GM21390 (cell line): Measurements from ENCODE around the gene ELOVL2.
"Not testable (repeated sequence)": the region's sequence is repeated elsewhere in the genome, so short reads cannot be mapped to it uniquely, and the experiment has no call there.

Experiments
- ATAC-seq: cut with Tn5 transposase; IDR thresholded peaks from one replicate; pipeline ENCODE4 v1.9.1; 2021; ENCODE audit not compliant: unreplicated experiment

The ELOVL2 gene

DNA sequence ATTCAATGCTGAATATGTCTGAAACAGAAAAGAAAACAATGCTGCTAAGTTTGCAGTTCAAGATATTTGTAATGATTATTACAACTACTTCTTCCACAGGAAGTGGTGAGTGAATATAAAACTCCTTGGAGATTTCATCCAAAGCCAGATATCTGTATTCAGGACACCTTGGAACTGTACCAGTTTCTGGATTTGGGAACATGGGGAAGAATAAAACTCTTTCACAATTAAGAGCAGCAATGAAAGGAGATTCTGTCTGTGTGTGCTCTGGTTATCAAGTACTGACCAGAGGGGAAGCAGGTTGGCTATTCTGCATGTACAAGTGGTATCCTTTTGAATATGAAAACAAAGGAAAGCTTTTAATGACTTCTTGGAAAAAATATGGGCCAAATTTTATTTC is 21.1 kb downstream of the ELOVL2 start:
- ATAC-seq: no peak

- ATAC-seq: no peak
Observed at GRCh38 chr6:11021714-11022113, 22.4 kb downstream of the ELOVL2 start.

- no peak for ATAC-seq
Observed at GRCh38 chr6:11021003-11021402, 23.1 kb downstream of the ELOVL2 start.

DNA sequence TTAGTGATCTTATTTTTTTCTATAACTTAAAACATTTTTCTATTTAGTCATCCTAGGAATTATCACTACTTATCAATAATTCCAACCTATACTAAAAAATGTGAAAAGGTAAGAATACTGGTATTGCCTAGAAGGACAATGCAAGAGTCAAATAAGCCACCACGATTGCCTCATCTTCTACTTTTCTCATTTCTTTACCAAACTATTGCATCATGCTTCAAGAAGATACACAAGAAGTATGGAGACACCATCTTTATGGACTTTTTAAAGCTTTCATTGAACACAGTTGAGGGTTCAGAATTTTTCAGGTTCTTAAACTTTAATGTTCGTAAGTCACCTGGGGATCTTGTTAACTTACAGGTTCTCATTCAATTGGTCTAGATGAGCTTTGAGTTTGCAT is 25.9 kb downstream of the ELOVL2 start:
- ATAC-seq: no peak

- no peak for ATAC-seq
Observed at GRCh38 chr6:11017090-11017489, 27.0 kb downstream of the ELOVL2 start.

DNA sequence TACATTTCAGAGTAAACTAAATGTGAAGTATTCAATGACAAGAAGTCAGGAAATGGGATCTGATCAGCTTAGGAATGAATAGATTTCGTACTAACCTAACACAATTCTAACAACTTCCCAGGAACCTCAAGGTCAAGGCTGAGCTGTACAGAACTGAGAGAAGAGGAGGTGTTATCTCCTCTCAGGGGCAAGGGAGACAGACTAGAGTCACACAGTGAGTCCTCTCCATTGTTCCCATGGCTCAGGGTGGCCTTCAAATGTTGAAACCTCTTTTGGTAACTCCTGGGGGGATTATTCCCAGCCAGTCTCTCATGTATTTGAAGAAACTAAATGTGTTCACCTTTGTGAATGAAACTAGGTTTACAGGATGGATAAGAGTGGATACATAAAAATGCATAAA is 27.7 kb downstream of the ELOVL2 start:
- ATAC-seq: no peak

DNA sequence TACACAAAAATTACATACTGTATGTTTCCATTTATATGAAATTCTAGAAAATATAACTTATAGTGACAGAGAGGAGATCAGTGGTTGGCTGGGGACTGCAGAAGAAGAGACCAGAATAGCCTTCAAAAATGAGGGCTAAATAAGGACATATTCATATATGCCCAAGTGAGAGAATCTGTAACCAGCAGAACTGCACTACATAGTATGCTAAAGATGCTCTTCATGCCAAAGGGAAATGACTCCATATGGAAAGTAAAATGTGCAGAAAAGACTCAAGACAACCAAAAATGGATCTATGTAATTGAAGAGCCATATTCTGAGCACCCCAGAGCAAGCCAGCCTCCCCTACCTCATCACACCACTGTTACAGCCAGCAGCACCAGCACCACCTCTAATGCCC is 29.0 kb downstream of the ELOVL2 start:
- ATAC-seq: no peak

- no peak for ATAC-seq
Observed at GRCh38 chr6:11013721-11014070, 30.4 kb downstream of the ELOVL2 start.

DNA sequence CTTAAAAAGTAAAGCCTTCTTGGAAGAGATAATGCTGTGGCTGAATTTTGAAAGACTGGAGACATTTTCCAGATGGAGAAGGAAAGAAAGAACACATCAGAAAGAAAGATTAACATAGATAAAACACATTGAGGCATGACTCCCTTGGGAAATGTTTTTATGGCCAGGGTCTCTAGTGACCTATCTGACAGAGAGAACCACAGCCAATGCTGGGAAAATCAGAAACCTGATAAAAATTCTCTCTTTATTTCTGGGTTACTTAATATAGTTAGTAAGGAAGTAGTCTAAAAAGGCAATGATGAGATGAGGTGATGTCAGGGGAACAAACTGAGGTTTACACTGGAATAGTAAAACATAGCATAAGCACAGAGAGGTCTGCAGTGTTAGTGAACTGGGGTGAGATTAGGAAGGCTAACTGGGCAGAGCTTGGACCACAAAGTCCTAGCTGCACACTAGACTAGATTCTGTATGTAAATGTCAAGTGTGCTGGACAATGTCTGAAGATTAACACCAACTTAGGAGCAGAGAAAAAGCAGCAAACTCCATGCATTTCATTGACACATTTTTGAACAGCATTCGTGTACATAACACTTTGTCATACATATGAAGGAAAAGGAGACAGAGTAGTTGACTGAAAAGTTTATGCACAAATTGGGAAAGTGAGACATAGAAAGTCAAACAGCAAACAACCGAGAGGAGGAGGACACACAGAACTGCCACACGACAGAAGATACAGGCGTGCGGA is 31.0 kb downstream of the ELOVL2 start:
- no peak for ATAC-seq

GRCh38 chr6:11012295-11012754 is 31.8 kb downstream of the ELOVL2 start:
- ATAC-seq: no peak

- no peak for ATAC-seq
Observed at GRCh38 chr6:11011787-11012234, 32.3 kb downstream of the ELOVL2 start.

DNA sequence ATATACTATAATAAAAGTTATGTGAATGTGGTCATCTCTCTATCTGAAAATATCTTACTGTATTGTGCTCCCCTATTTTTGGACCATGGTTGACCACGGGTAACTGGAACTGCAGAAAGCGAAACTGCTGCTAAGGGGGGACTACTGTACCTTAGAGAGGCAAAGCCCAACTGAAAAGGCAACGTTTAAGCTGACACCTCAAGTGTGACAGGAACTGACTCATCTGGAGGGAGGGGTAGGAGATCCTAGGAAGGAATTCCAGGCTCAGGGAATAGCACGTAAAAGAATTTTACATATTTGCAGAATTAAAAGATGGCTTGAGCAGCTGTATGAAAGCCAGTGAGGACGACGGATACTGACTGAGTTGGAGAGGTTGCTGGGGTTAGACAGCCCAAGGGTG is 34.8 kb downstream of the ELOVL2 start:
- peak; percentile 85 for ATAC-seq

DNA sequence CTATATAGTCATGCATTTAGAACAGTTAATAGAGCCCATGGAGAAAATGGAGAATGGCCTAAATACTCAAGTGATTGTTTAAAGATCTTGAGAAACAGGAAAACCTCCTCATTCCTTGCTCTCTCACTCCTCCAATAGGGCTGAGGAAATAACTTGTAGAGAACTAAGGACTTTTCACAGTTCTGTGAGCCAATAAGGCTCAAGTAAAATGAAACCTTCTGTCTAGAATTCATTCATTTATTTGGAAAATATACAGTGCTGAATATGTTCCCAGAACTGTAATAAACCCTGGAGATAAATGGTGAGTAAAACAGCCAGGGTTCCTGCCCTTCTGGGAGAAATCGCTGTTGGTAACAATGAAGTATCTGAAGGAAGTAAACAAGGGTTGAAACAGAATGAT is 35.3 kb downstream of the ELOVL2 start:
- no peak for ATAC-seq

DNA sequence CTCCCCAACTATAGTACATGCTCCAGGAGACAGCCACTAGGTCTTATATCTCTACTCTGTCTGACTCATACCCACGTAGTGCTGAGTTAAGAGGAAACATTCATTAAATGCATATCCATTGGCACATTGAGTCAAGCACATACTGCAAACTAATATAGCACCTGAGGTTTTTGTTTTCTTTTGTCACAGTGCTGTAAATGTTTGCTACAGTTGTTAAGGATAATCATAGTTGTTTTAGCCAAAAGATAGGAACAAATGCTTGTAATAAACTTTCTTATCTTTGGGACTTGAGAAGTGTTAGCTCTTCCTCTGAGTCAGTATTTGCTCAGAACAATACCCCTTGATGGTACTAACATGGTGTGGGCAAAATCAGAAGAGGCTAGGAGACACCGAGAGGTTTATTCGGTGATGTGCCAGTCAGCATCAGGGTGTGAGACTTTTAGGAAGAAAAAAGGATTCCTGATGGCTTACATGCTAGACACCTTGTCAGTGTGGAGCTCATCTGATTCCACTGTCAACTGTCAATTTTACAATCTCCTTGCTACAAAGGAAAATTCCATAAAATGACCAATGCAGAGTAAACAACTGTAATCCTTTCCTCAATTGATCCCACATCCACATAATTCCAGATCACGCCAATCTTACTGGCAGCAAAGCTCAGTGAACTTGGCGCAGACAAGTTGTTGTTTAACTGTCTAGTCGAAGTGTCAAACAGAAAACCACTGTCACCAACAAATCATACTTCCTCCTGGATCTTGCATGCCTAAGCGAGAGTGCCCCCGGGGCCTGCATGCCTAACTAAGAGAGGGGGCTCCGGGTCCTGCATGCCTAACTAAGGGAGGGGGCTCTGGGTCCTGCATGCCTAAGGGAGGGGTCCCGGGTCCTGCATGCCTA is 36.1 kb downstream of the ELOVL2 start:
- ATAC-seq: no peak

GRCh38 chr6:11006061-11006460 is 38.0 kb downstream of the ELOVL2 start:
- ATAC-seq: no peak

DNA sequence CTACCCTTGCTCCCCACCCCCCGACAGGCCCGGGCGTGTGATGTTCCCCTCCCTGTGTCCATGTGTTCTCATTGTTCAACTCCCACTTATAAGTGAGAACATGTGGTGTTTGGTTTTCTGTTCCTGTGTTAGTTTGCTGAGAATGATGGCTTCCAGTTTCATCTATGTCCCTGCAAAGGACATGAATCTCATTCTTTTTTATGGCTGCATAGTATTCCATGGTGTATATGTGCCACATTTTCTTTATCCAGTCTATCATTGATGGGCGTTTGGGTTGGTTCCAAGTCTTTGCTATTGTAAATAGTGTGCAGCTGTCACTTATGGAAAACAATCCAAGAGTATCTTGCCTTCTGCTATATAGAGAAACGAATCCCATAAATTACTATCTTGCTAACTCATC is 40.8 kb downstream of the ELOVL2 start:
- ATAC-seq: not testable (repeated sequence)

DNA sequence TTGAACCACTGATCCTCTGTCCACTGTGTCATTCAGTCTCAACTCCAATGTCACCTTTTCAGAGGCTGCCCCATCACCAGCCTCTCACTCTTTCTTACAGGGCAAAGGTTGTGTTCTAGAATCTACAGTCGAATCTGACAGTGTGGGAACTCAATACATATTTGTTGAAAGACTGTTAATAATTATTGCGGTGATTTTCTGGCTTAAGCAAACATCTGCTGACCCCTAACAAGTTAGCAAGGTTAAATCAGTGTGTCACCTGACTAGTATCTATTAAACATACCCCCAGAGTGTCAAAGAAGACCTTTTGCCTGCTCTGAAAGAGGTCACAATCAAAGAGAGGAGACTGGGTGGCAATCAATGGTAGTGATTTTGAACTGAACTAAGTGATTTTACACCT is 41.9 kb downstream of the ELOVL2 start:
- no peak for ATAC-seq

GRCh38 chr6:10999994-11000393 is 44.1 kb downstream of the ELOVL2 start:
- no peak for ATAC-seq

DNA sequence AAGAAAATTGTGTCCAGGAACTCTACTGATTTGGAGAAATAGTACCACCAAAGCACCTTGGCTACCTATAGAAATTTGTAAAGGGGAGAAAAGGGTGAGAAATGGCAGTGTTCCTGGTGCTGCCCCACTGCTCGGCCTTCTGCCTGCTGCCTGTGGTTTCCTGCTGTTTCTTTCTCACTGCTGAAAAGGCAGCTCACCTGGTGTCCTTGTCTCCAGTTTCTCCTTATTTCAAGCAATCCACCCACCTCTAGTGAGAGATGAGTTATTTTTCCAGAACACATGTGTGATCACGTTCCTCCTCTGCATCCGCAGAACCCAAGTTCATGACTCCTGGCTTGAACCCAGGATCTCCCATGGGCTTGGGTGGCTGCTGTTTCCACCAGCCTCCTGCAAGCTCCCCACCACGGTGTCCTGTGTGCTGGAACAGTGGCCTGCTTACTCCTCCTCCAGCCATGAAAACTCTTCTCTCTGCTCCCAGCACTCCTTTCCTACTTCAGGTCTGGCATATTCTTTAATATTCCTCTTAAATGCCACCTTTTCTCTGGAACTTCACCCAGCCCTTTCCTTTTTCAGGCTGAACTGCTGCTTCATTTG is 48.9 kb downstream of the ELOVL2 start:
- no peak for ATAC-seq

DNA sequence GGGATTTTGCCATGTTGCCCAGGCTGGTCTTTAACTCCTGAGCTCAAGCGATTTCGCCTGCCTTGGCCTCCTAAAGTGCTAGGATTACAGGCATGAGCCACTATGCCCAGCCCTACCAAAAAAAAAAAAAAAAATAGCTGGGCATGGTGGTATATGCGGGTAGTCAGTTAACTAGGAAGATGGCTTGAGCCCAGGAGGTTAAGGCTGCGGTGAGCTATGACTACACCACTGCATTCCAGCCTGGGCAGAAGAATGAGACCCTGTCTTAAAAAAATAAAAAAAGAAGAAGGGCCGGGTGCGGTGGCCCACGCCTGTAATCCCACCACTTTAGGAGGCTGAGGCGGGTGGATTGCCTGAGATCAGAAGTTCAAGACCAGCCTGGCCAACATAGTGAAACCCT is 50.2 kb downstream of the ELOVL2 start:
- ATAC-seq: no peak

DNA sequence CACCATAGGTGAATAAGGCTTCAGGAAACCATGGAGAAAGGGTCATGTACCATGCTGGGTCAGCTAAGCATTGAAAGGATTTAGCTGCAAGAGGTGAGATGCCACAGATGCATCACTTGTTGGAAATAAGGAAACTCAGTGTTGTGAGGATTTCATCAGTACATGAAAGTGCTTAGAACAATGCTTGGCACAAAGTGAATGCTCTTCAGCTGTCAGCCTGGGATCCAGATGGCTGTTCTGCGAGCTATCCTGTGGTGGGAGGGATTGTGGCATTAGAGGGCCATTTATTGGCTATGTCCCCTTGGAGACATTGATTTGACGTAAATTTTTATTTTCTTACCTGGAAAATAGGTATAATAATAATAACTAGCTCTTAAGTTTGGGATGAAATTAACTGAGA is 53.0 kb downstream of the ELOVL2 start:
- no peak for ATAC-seq

DNA sequence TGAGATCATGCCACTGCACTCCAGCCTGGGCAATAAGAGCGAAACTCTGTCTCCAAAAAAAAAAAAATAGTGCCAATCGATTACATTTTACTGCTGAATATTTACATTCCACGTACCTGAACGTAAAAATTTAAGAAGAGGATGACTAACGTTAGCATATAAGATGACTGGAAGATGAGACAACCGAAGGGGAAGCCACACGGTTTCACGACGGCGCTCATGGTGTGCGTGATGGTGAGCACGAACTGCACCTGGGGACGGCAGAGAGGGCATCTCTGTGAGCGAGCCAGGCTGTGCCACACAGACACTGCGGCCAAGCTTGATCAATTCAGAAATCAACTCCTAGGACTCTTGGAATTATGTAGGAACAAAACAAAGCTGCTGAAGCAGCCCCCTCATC is 54.5 kb downstream of the ELOVL2 start:
- no peak for ATAC-seq
